Measurements from ENCODE around the gene EEF2KMT. TPM values are rescaled to one million over a fixed set of nuclear protein-coding genes. Genes with fewer than 3 reads are reported as not detected.
"Not testable (repeated sequence)": the region's sequence is repeated elsewhere in the genome, so short reads cannot be mapped to it uniquely, and the experiment has no call there.

EEF2KMT gene
- polyA plus RNA-seq, 4 donors, result 12.3 to 14.7 (median 13.7) TPM

DNA sequence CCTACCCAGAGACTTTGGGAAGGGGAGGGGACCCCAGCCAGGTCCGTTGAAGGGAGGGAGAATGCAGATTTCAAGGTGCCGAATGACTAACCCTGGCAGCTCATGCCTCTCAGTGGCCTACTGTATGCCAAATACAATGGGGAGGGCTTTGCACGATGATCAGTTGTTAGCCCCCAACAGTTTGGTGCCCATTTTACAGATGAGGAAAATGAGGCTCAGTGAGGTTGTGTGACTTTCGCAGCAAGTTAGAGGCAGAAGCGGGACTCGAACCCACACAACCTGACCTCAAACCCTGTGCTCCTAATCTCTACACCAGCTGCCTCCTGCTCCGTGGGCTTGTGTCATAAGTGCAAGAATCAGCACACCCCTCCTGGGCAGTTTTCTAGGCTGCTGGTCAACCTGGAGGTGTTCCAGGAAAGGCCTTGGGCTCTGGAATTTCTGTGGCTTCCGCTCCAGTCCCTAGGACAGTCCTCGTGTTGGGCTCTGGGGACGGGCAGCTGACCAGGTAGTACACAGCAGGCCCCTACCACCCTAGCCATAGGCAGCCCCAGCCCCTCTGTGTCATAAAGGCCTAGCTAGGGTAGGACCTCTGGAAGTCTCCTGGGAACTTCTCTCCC, 52.0 kb downstream of the EEF2KMT start:
- DNase-seq (ENCODE audit: low read depth in 4 of 4, low spot score in 3 of 4), result no peak

- not testable (repeated sequence) for DNase-seq (ENCODE audit: low read depth in 4 of 4, low spot score in 3 of 4)
Measured at GRCh38 chr16:5044581-5044980, 53.0 kb downstream of the EEF2KMT start.

DNA sequence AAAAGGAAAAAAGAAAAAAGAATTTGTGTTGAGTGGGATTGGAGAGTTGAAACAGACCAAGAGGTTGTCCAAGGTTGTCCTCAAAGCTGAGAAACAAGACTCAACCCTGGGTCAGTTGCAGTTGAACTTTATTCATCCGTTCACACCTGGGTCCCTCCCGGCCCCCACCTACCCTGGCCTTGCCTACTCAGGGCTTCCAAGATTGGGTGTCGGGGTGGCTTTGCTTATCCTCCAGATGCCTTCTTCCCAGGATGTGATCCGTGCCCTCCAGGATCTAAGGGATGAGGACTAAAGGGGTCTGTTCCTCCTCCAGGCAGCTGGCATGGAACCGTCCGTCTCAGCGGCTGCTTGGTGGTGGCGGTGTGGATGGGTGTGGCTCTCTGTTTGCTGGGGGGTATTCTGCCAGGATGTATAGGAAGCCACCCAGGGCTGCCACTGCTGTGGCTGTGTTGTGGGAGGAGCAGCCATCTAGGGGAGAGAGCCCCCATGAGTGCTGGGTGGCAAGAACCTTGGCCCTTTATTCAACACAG, 53.5 kb downstream of the EEF2KMT start:
- no peak for DNase-seq (ENCODE audit: low read depth in 4 of 4, low spot score in 3 of 4)

DNA sequence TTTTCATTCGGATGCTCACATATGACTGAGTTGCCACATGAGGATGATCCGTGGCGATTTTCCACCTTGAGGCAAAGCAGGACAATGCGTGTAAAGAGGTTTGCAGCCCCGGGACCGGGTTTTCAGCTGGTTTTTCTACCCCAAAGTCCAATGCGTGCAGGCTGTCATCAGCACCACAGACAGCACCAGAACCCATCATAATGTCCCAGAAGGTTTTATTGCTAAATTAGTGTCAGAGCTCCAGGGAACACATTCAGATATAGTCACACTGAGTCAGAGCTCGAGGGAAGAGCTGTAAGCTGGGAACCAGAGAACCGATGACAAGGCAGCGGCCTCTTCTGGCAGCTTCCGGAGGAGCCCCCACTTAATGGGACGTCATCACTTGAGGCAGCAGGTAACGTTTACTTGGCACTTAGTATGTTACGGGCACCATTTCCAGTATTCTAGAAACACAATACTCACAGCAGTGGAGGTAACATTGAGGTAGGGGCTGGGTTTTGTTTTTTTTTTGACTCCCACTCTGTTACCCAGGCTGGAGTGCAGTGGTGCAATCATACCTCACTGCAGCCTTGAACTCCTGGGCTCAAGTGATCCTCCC, 54.9 kb downstream of the EEF2KMT start:
- no peak for DNase-seq (ENCODE audit: low read depth in 4 of 4, low spot score in 3 of 4)

- no peak for DNase-seq (ENCODE audit: low read depth in 4 of 4, low spot score in 3 of 4)
Measured at GRCh38 chr16:5041600-5042133, 55.9 kb downstream of the EEF2KMT start.

GRCh38 chr16:5040451-5040850, 57.1 kb downstream of the EEF2KMT start:
- DNase-seq (ENCODE audit: low read depth in 4 of 4, low spot score in 3 of 4), result no peak

GRCh38 chr16:5036228-5037156, 61.1 kb downstream of the EEF2KMT start:
- no peak for DNase-seq (ENCODE audit: low read depth in 4 of 4, low spot score in 3 of 4)

DNA sequence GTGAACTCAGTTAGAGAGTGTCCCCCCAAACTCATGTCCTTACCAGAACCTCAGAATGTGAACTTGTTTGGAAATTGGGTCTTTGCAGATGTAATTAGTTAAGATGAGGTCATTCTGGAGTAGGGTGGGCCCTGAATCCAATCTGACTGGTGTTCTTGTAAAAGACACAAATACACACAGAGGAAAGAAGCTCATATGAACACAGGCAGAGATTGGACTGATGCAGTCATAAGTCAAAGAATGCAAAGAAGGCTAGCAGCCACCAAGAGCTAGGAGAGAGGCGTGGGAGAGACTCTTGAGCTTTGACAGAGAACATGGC, 61.7 kb downstream of the EEF2KMT start:
- DNase-seq (ENCODE audit: low read depth in 4 of 4, low spot score in 3 of 4), result no peak

Other genes with a start within 250 kb of the EEF2KMT start
- gene PPL, start 160.6 kb downstream of the EEF2KMT start, polyA plus RNA-seq (ENCODE audit: insufficient read length in 4 of 4), result 10 to 100 TPM; 27.8 to 34.6 (median 28.7) TPM
- under 1 TPM; 0.14 to 0.36 (median 0.26) TPM for gene SEC14L5, start 139.5 kb downstream of the EEF2KMT start, polyA plus RNA-seq (ENCODE audit: insufficient read length in 4 of 4)
- 10 to 100 TPM in 1 of 4 donors, 1 to 10 TPM in 3; 8.6 to 10.9 (median 8.8) TPM for gene NAGPA, start 63.9 kb downstream of the EEF2KMT start, polyA plus RNA-seq (ENCODE audit: insufficient read length in 4 of 4)
- gene C16orf89, start 31.8 kb downstream of the EEF2KMT start, polyA plus RNA-seq (ENCODE audit: insufficient read length in 4 of 4), result 10 to 100 TPM in 1 of 4 donors, 1 to 10 TPM in 3; 2.6 to 11.6 (median 6.4) TPM
- 10 to 100 TPM; 24.3 to 27.2 (median 24.4) TPM for gene ALG1, start 26.0 kb downstream of the EEF2KMT start, polyA plus RNA-seq (ENCODE audit: insufficient read length in 4 of 4)